Right lobe of liver (tissue), 4 donors: ENCODE measurements around the gene ARHGEF16.

Experiments used
- CTCF ChIP-seq, 4 donors: fragments of 200-600 bp in 3 of 4; fragments of 450-650 bp in 1 of 4; IDR thresholded peaks; one replicate each; pipeline versions ENCODE4 v1.5.1 to v1.8.0; 2016 to 2022; ENCODE audit warnings: antibody characterized with exemption in 4 of 4, mild to moderate bottlenecking in 2 of 4
- POLR2A ChIP-seq: fragments of 450-650 bp; IDR thresholded peaks from one replicate; pipeline ENCODE4 v1.6.1; 2017; ENCODE audit warnings: antibody characterized with exemption, mild to moderate bottlenecking
- donor health status: DM: no; HTN: no; CAD: no.
- donor health status: DM: no; HTN: no; CAD: no.
- donor health status: DM: no; HTN: yes; CAD: no.

- no peak for TF ChIP-seq CTCF (IDR thresholded peaks at IDR 0.05)
- TF ChIP-seq POLR2A = no peak
Measured at GRCh38 chr1:3430406-3430805, 24.1 kb upstream of the ARHGEF16 start.
